Fibroblast of the aortic adventitia (primary cell): ENCODE data around the gene ELMO1. TPM values are rescaled to one million over a fixed set of nuclear protein-coding genes. Genes with fewer than 3 reads are reported as not detected.

Experiments used
- DNase-seq: peaks from one replicate; pipeline ENCODE4 v3.0.0-alpha.2; 2010; ENCODE audit warnings: low read depth
- H3K4me3 ChIP-seq: 2 replicates; pipeline ENCODE4 v1.5.1; 2011; ENCODE audit warnings: low read depth, mild to moderate bottlenecking, control low read depth, low read length, moderate library complexity
- CTCF ChIP-seq: IDR thresholded peaks from 2 replicates; pipeline ENCODE4 v1.5.1; 2011; ENCODE audit warnings: mild to moderate bottlenecking, low read length, control low read depth, inconsistent platforms; ENCODE audit not compliant: insufficient read depth
- total RNA-seq: library from RNA; depleted of rRNA; stranded (reverse); fragments of >200 nt; gene quantifications from 2 replicates; pipeline ENCODE4 v1.2.3, GENCODE V29; 2012; ENCODE audit warnings: low replicate concordance

Gene ELMO1
- total RNA-seq, 1 donor: 1.3 TPM

GRCh38 chr7:37011151-37011890 lies 437.3 kb downstream of the ELMO1 start:
- no peak for TF ChIP-seq CTCF
- DNase-seq: no peak
- no peak overlapping the region for H3K4me3 ChIP-seq

GRCh38 chr7:37009125-37009675 lies 439.5 kb downstream of the ELMO1 start:
- H3K4me3 ChIP-seq: no peak overlapping the region
- TF ChIP-seq CTCF: no peak
- no peak for DNase-seq

- H3K4me3 ChIP-seq: no peak overlapping the region
- no peak for DNase-seq
- no peak for TF ChIP-seq CTCF
Observed at GRCh38 chr7:37007691-37008090, 441.0 kb downstream of the ELMO1 start.

- DNase-seq: no peak
- H3K4me3 ChIP-seq: no peak overlapping the region
- TF ChIP-seq CTCF: no peak
Observed at GRCh38 chr7:37007268-37007667, 441.4 kb downstream of the ELMO1 start.

GRCh38 chr7:37006764-37007163 lies 441.9 kb downstream of the ELMO1 start:
- TF ChIP-seq CTCF: no peak
- H3K4me3 ChIP-seq: no peak overlapping the region
- DNase-seq: no peak

- no peak for DNase-seq
- TF ChIP-seq CTCF: no peak
- H3K4me3 ChIP-seq: no peak overlapping the region
Observed at GRCh38 chr7:37000511-37000910, 448.2 kb downstream of the ELMO1 start.
